Endodermal cell (in vitro differentiated cells): ENCODE results near the gene POLR2J. TPM values are rescaled to one million over a fixed set of nuclear protein-coding genes. Genes with fewer than 3 reads are reported as not detected.

Experiments
- DNase-seq: peaks from one replicate; pipeline ENCODE4 v3.0.0-alpha.2; 2017
- H3K27ac ChIP-seq: 2 replicates; pipeline ENCODE4 v1.5.1; 2013; ENCODE audit warnings: mild to moderate bottlenecking, low read depth, low read length, moderate library complexity
- H3K27me3 ChIP-seq: 2 replicates; pipeline ENCODE4 v1.6.1; 2013; ENCODE audit warnings: mild to moderate bottlenecking, low read length, moderate library complexity; ENCODE audit not compliant: insufficient read depth, control insufficient read depth, poor library complexity, severe bottlenecking
- H3K36me3 ChIP-seq: 2 replicates; pipeline ENCODE4 v1.7.0; 2013; ENCODE audit warnings: mild to moderate bottlenecking, low read length, moderate library complexity; ENCODE audit not compliant: control insufficient read depth, insufficient read depth
- H3K4me1 ChIP-seq: one replicate; pipeline ENCODE4 v1.7.0; 2013; ENCODE audit warnings: low read length; ENCODE audit not compliant: control insufficient read depth, insufficient read depth
- H3K4me3 ChIP-seq: 2 replicates; pipeline ENCODE4 v1.5.1; 2013; ENCODE audit warnings: mild to moderate bottlenecking, low read length, moderate library complexity
- H3K9ac ChIP-seq: 2 replicates; pipeline ENCODE4 v1.6.1; 2013; ENCODE audit warnings: mild to moderate bottlenecking, low read length, moderate library complexity; ENCODE audit not compliant: poor library complexity, severe bottlenecking; ENCODE audit errors: extremely low read depth
- H3K9me3 ChIP-seq: 2 replicates; pipeline ENCODE4 v1.6.1; 2013; ENCODE audit warnings: mild to moderate bottlenecking, low read length, moderate library complexity; ENCODE audit not compliant: control insufficient read depth
- H3K27ac Mint-ChIP-seq: 2 replicates; pipeline ENCODE4 v1.8.0; 2020; ENCODE audit warnings: mixed read lengths
- H3K27me3 Mint-ChIP-seq: 2 replicates; pipeline ENCODE4 v1.8.0; 2021; ENCODE audit warnings: mild to moderate bottlenecking, mixed read lengths; ENCODE audit not compliant: insufficient read depth
- H3K36me3 Mint-ChIP-seq: 2 replicates; pipeline ENCODE4 v1.8.0; 2020; ENCODE audit warnings: low read depth, mixed read lengths
- H3K4me1 Mint-ChIP-seq: 2 replicates; pipeline ENCODE4 v1.8.0; 2020; ENCODE audit warnings: mixed read lengths
- H3K4me3 Mint-ChIP-seq: 2 replicates; pipeline ENCODE4 v1.8.0; 2020; ENCODE audit warnings: mild to moderate bottlenecking, moderate library complexity, mixed read lengths
- H3K9me3 Mint-ChIP-seq: 2 replicates; pipeline ENCODE4 v1.8.0; 2020; ENCODE audit warnings: mild to moderate bottlenecking, mixed read lengths
- CTCF ChIP-seq: fragments of 200-600 bp; sonication (generic); conservative IDR thresholded peaks from 2 replicates; pipeline ENCODE4 v1.5.0; 2021; ENCODE audit warnings: antibody characterized with exemption, mild to moderate bottlenecking
- WGBS, 2 experiments: methylation state at CpG; one replicate each; pipeline versions ENCODE4 v1.1.5 to v1.1.7; 2013; ENCODE audit warnings: missing lambda C conversion rate in 2 of 2, mixed read lengths in 1 of 2; ENCODE audit not compliant: insufficient coverage in 1 of 2, insufficient read length in 1 of 2; 5-methylcytosine and 5-hydroxymethylcytosine counted together
- total RNA-seq, 2 donors: library from RNA; stranded (reverse); fragmentation: NEBNext Ultra II Directional in 1 of 2; extraction: Animal tissue kit (Norgen Biotek cat#: 25700) in 1 of 2; gene quantifications; 2 replicates in 1 of 2; 3 replicates in 1 of 2; pipeline ENCODE4 v1.2.1, GENCODE V29; 2021

Gene POLR2J
- total RNA-seq, 2 donors from 2014 or later = 48.6 to 59.0 TPM

GRCh38 chr7:102467581-102468477 lies 10.9 kb downstream of the POLR2J start:
- H3K36me3 ChIP-seq = peaks cover 12% of the 10 kb centered on the region
- H3K4me1 ChIP-seq = no peaks in the 10 kb centered on the region
- peak; percentile 40 for DNase-seq
- WGBS, 2 experiments = 92 to 96% methylated on average over 12 to 24 of the region's 24 CpGs
- TF ChIP-seq CTCF = no peak
- no peaks in the 10 kb centered on the region for H3K27me3 ChIP-seq
- no peaks in the 10 kb centered on the region for H3K9me3 Mint-ChIP-seq
- H3K27ac ChIP-seq = no peak overlapping the region
- H3K27me3 Mint-ChIP-seq = no peaks in the 10 kb centered on the region
- H3K9me3 ChIP-seq = no peaks in the 10 kb centered on the region
- peaks cover 7% of the 10 kb centered on the region for H3K4me1 Mint-ChIP-seq
- no peak overlapping the region for H3K9ac ChIP-seq
- H3K4me3 ChIP-seq = no peak overlapping the region
- no peak overlapping the region for H3K27ac Mint-ChIP-seq
- H3K4me3 Mint-ChIP-seq = no peak overlapping the region
- peaks cover 19% of the 10 kb centered on the region for H3K36me3 Mint-ChIP-seq

DNA sequence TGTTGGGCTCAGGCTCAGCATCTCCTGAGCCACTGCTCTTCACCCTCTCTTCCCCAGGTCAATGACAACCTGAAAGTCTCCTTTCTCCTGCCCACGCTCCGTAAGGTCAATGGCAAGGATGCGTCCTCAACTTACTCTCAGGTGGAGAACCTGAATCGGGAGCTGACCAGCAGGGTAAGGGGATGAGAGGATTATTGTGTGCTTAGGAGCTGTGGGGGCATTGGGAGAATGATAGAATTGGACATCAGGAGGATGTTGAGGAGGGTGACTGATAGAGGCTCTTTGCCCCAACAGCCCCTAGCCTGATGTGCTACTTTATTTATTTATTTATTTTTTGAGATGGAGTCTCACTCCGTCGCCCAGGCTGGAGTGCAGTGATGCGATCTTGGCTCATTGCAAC lies 12.6 kb downstream of the POLR2J start:
- Mint-ChIP-seq H3K9me3 (no peaks in the 10 kb centered on the region), H3K4me1 (peaks cover 7% of the 10 kb centered on the region), H3K4me3 (peak overlapping the region; percentile 99), H3K27ac (no peak overlapping the region), H3K36me3 (peaks cover 23% of the 10 kb centered on the region), H3K27me3 (no peaks in the 10 kb centered on the region)
- peak overlapping the region; percentile 98 for H3K4me3 ChIP-seq
- peaks cover 11% of the 10 kb centered on the region for H3K36me3 ChIP-seq
- no peak for DNase-seq
- H3K27me3 ChIP-seq = no peaks in the 10 kb centered on the region
- no peaks in the 10 kb centered on the region for H3K4me1 ChIP-seq
- no peak overlapping the region for H3K9ac ChIP-seq
- H3K9me3 ChIP-seq = no peaks in the 10 kb centered on the region
- no peak for TF ChIP-seq CTCF
- 92 to 96% methylated on average over 4 to 7 of the region's 7 CpGs for WGBS, 2 experiments
- H3K27ac ChIP-seq = no peak overlapping the region

DNA sequence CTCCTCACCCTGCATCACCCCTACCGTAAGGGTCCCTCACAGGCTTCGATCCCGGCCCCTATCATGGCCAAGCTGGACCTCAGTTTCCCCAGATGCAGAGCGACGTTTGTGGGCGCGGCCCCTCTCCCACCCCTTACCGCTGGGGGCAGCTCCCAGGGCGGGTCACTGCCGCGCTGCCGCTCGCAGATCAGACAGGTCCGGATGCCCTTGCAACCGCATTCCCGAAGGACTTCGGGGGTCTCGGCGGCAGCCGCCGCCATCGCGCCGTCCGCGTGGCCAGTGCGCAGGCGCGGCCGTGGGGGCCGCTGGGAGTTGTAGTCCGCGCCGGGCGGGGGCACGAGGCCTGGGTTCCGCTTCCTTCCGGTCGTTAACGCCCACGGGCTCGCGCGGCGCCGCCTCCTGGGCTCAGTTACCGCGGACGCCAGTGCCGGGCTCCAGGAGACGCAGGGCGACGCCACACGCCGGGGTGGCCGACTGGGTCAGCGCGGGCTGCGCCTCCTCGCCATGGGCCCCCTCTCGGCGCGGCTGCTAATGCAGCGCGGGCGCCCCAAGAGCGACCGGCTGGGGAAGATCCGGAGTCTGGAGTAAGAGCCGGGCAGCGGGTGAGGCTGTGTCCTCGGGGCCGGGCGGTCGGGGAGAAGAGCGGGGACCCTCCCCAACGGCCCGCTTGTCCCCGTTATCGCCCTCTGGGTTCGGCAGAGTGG lies 14.0 kb downstream of the POLR2J start, which contains the start of the genes ALKBH4 and LRWD1:
Gene ALKBH4, minus strand, starts transcription at position 287 of the 704 bp plus-strand sequence. Its CDS starts 27 bp downstream, at position 260.
Gene LRWD1, plus strand, starts transcription at position 408 of the 704 bp plus-strand sequence. Its CDS starts 97 bp downstream, at position 505.
- peak; percentile 95 for DNase-seq
- Histone ChIP-seq H3K4me1 (no peaks in the 10 kb centered on the region), H3K36me3 (peaks cover 8% of the 10 kb centered on the region), H3K4me3 (peak within 1 kb of the TSS; percentile 98), H3K27me3 (no peaks in the 10 kb centered on the region), H3K9ac (peak within 1 kb of the TSS; percentile 93), H3K27ac (peak within 1 kb of the TSS; percentile 17), H3K9me3 (no peaks in the 10 kb centered on the region)
- peaks cover 21% of the 10 kb centered on the region for H3K36me3 Mint-ChIP-seq
- H3K4me1 Mint-ChIP-seq = peaks cover 7% of the 10 kb centered on the region
- TF ChIP-seq CTCF = peak; percentile 25
- H3K27me3 Mint-ChIP-seq = no peaks in the 10 kb centered on the region
- WGBS, 2 experiments = 0% methylated on average over 46 to 81 of the region's 81 CpGs
- H3K9me3 Mint-ChIP-seq = no peaks in the 10 kb centered on the region
- H3K27ac Mint-ChIP-seq = peak within 1 kb of the TSS; percentile 88
- peak within 1 kb of the TSS; percentile 99 for H3K4me3 Mint-ChIP-seq
